H9 (cell line): ENCODE data around the gene PLEKHA1. TPM values are rescaled to one million over a fixed set of nuclear protein-coding genes. Genes with fewer than 3 reads are reported as not detected.

ENCODE experiments used
- DNase-seq: peaks from one replicate; pipeline ENCODE4 v3.0.0-alpha.2; 2017
- H2AFZ ChIP-seq: one replicate; pipeline ENCODE4 v1.6.1; 2013; ENCODE audit warnings: mild to moderate bottlenecking, low read length, control low read depth, moderate library complexity
- H2AK5ac ChIP-seq: 2 replicates; pipeline ENCODE4 v1.6.1; 2013; ENCODE audit warnings: low read length, control low read depth, mixed read lengths; ENCODE audit not compliant: insufficient read length
- H2BK120ac ChIP-seq: one replicate; pipeline ENCODE4 v1.6.1; 2013; ENCODE audit warnings: low read depth, mild to moderate bottlenecking, low read length, control low read depth, inconsistent platforms; ENCODE audit not compliant: poor library complexity, severe bottlenecking
- H2BK12ac ChIP-seq: 2 replicates; pipeline ENCODE4 v1.6.1; 2013; ENCODE audit warnings: low read length, control low read depth, mixed read lengths, low read depth; ENCODE audit not compliant: insufficient read length
- H2BK15ac ChIP-seq: 2 replicates; pipeline ENCODE4 v1.6.1; 2013; ENCODE audit warnings: low read depth, low read length, control low read depth
- H2BK20ac ChIP-seq: one replicate; pipeline ENCODE4 v1.6.1; 2013; ENCODE audit warnings: low read depth, mild to moderate bottlenecking, low read length, control low read depth, inconsistent platforms; ENCODE audit not compliant: poor library complexity, severe bottlenecking
- H2BK5ac ChIP-seq: 2 replicates; pipeline ENCODE4 v1.6.1; 2013; ENCODE audit warnings: low read length, control low read depth, mixed read lengths; ENCODE audit not compliant: insufficient read length
- H3K14ac ChIP-seq: 2 replicates; pipeline ENCODE4 v1.6.1; 2013; ENCODE audit warnings: low read length, control low read depth; ENCODE audit not compliant: insufficient read depth
- H3K18ac ChIP-seq: 2 replicates; pipeline ENCODE4 v1.6.1; 2013; ENCODE audit warnings: low read depth, mild to moderate bottlenecking, mixed read lengths, low read length, control low read depth; ENCODE audit not compliant: insufficient read length
- H3K23ac ChIP-seq: 2 replicates; pipeline ENCODE4 v1.6.1; 2013; ENCODE audit warnings: low read length, control low read depth, mixed read lengths, low read depth; ENCODE audit not compliant: insufficient read length
- H3K23me2 ChIP-seq: 2 replicates; pipeline ENCODE4 v1.6.1; 2013; ENCODE audit warnings: low read depth, mild to moderate bottlenecking, mixed read lengths, low read length, control low read depth; ENCODE audit not compliant: insufficient read length, poor library complexity, severe bottlenecking
- H3K27ac ChIP-seq: 2 replicates; pipeline ENCODE4 v1.5.1; 2013; ENCODE audit warnings: low read length, control low read depth, mixed read lengths, low read depth; ENCODE audit not compliant: insufficient read length
- H3K27me3 ChIP-seq: 2 replicates; pipeline ENCODE4 v1.6.1; 2013; ENCODE audit warnings: low read length, control low read depth, inconsistent platforms; ENCODE audit not compliant: insufficient read depth
- H3K4ac ChIP-seq: 2 replicates; pipeline ENCODE4 v1.6.1; 2013; ENCODE audit warnings: low read depth, mild to moderate bottlenecking, control low read depth, inconsistent platforms, low read length, moderate library complexity
- H3K4me1 ChIP-seq: 2 replicates; pipeline ENCODE4 v1.6.1; 2013; ENCODE audit warnings: low read length, control low read depth, inconsistent platforms; ENCODE audit not compliant: insufficient read depth
- H3K4me2 ChIP-seq: 2 replicates; pipeline ENCODE4 v1.6.1; 2013; ENCODE audit warnings: low read length, control low read depth, mixed read lengths; ENCODE audit not compliant: insufficient read length, insufficient read depth
- H3K56ac ChIP-seq: 2 replicates; pipeline ENCODE4 v1.6.1; 2013; ENCODE audit warnings: low read depth, mild to moderate bottlenecking, mixed read lengths, low read length, control low read depth; ENCODE audit not compliant: insufficient read length
- H3K79me1 ChIP-seq: 2 replicates; pipeline ENCODE4 v1.6.1; 2013; ENCODE audit warnings: low read depth, mild to moderate bottlenecking, moderate library complexity, low read length, control low read depth, inconsistent platforms; ENCODE audit not compliant: insufficient read depth, poor library complexity, severe bottlenecking
- H3K79me2 ChIP-seq: 2 replicates; pipeline ENCODE4 v1.6.1; 2013; ENCODE audit warnings: low read length, control low read depth, inconsistent platforms; ENCODE audit not compliant: insufficient read depth
- H3K9ac ChIP-seq: 2 replicates; pipeline ENCODE4 v1.6.1; 2013; ENCODE audit warnings: low read length, control low read depth, mixed read lengths; ENCODE audit not compliant: insufficient read length; ENCODE audit errors: extremely low read depth
- H3K9me3 ChIP-seq: one replicate; pipeline ENCODE4 v1.6.1; 2013; ENCODE audit warnings: low read depth, low read length, inconsistent platforms; ENCODE audit not compliant: control insufficient read depth
- H3T11ph ChIP-seq: one replicate; pipeline ENCODE4 v1.6.1; 2013; ENCODE audit warnings: mild to moderate bottlenecking, low read length, control low read depth, inconsistent platforms
- H4K20me1 ChIP-seq: one replicate; pipeline ENCODE4 v1.6.1; 2013; ENCODE audit not compliant: control insufficient read depth, insufficient read length, insufficient read depth
- H4K5ac ChIP-seq: 2 replicates; pipeline ENCODE4 v1.6.1; 2013; ENCODE audit warnings: low read depth, mild to moderate bottlenecking, mixed read lengths, low read length, control low read depth; ENCODE audit not compliant: insufficient read length
- H4K8ac ChIP-seq: replicated peaks from 2 replicates; pipeline ENCODE4 v1.6.1; 2013; ENCODE audit warnings: low read length, control low read depth, mixed read lengths, low read depth; ENCODE audit not compliant: insufficient read length
- H4K91ac ChIP-seq: 2 replicates; pipeline ENCODE4 v1.6.1; 2013; ENCODE audit warnings: low read depth, mild to moderate bottlenecking, moderate library complexity, mixed read lengths, low read length, control low read depth; ENCODE audit not compliant: insufficient read length
- H3K27ac Mint-ChIP-seq, 3 experiments: 2 replicates in 2 of 3; 3 replicates in 1 of 3; pipeline ENCODE4 v1.8.0; 2020 to 2021; ENCODE audit warnings: mixed read lengths in 3 of 3, mild to moderate bottlenecking in 1 of 3, moderate library complexity in 1 of 3
- H3K27me3 Mint-ChIP-seq: 2 replicates; pipeline ENCODE4 v1.8.0; 2021; ENCODE audit warnings: low read depth, mild to moderate bottlenecking, moderate library complexity, mixed read lengths
- H3K36me3 Mint-ChIP-seq, 3 experiments: 2 replicates in 2 of 3; 3 replicates in 1 of 3; pipeline ENCODE4 v1.8.0; 2020 to 2021; ENCODE audit warnings: low read depth in 3 of 3, mixed read lengths in 3 of 3; ENCODE audit not compliant: insufficient read depth in 1 of 3
- H3K4me1 Mint-ChIP-seq, 2 experiments: 2 replicates each; pipeline ENCODE4 v1.8.0; 2020; ENCODE audit warnings: mixed read lengths in 2 of 2
- H3K4me3 Mint-ChIP-seq, 2 experiments: 2 replicates in 1 of 2; 3 replicates in 1 of 2; pipeline ENCODE4 v1.8.0; 2020 to 2021; ENCODE audit warnings: mild to moderate bottlenecking in 2 of 2, mixed read lengths in 2 of 2, moderate library complexity in 1 of 2
- H3K9me3 Mint-ChIP-seq, 2 experiments: 2 replicates in 1 of 2; 3 replicates in 1 of 2; pipeline ENCODE4 v1.8.0; 2020; ENCODE audit warnings: mild to moderate bottlenecking in 2 of 2, mixed read lengths in 2 of 2, moderate library complexity in 1 of 2
- CTCF ChIP-seq: fragments of 200-600 bp; sonication (generic); conservative IDR thresholded peaks from 3 replicates; pipeline ENCODE4 v1.8.0; 2021; ENCODE audit warnings: antibody characterized with exemption, mild to moderate bottlenecking
- total RNA-seq: library from RNA; stranded (reverse); gene quantifications from 2 replicates; pipeline ENCODE4 v1.2.1, GENCODE V29; 2021

Gene PLEKHA1
- total RNA-seq, 1 experiment from 2014 or later, result 32.7 TPM

- H2BK20ac ChIP-seq, result no peak overlapping the region
- H3K23ac ChIP-seq, result no peak overlapping the region
- no peaks in the 10 kb centered on the region for H3K4me1 ChIP-seq
- Mint-ChIP-seq H3K27ac (no peak overlapping the region), H3K36me3 (peaks cover 2 to 6% (median 3%) of the 10 kb centered on the region in 3 experiments; a peak in 5 of 7 replicates), H3K4me3 (no peak overlapping the region), H3K27me3 (peaks cover 6% of the 10 kb centered on the region), H3K4me1 (peaks cover 0 to 9% of the 10 kb centered on the region in 2 experiments; a peak in 3 of 4 replicates), H3K9me3 (peaks cover 14 to 20% of the 10 kb centered on the region in 2 experiments)
- H4K8ac ChIP-seq, result no peak overlapping the region
- H4K5ac ChIP-seq, result no peak overlapping the region
- H3K27me3 ChIP-seq, result no peaks in the 10 kb centered on the region
- no peaks in the 10 kb centered on the region for H3K79me2 ChIP-seq
- H3K18ac ChIP-seq, result no peak overlapping the region
- H3K14ac ChIP-seq, result no peak overlapping the region
- H2BK12ac ChIP-seq, result no peak overlapping the region
- no peak for TF ChIP-seq CTCF
- no peak overlapping the region for H2AFZ ChIP-seq
- H3K56ac ChIP-seq, result no peak overlapping the region
- H2BK5ac ChIP-seq, result no peak overlapping the region
- H3K9me3 ChIP-seq, result no peaks in the 10 kb centered on the region
- no peak overlapping the region for H2BK15ac ChIP-seq
- no peak overlapping the region for H4K91ac ChIP-seq
- no peaks in the 10 kb centered on the region for H3K79me1 ChIP-seq
- no peak overlapping the region for H3K9ac ChIP-seq
- no peak overlapping the region for H3K27ac ChIP-seq
- H4K20me1 ChIP-seq, result no peaks in the 10 kb centered on the region
- no peak overlapping the region for H3T11ph ChIP-seq
- no peak for DNase-seq
- H3K4ac ChIP-seq, result no peak overlapping the region
- no peak overlapping the region for H2BK120ac ChIP-seq
- H3K23me2 ChIP-seq, result no peaks in the 10 kb centered on the region
- H3K4me2 ChIP-seq, result no peak overlapping the region
- no peak overlapping the region for H2AK5ac ChIP-seq
Observed at GRCh38 chr10:122445904-122446303, 71.4 kb downstream of the PLEKHA1 start.
